Activated CD4-positive, CD25-positive, alpha-beta regulatory T cell treated with anti-CD3 and anti-CD28 coated beads, Interleukin-2, amount 50 U/mL, for 24 hours (primary cell): ENCODE measurements around the gene PATJ.

Source experiments
- ATAC-seq, 2 donors: fragments of 150-1000 bp; cut with Tn5 transposase; one replicate each; pipeline ENCODE4 v1.10.0; 2021; ENCODE audit warnings: mild to moderate bottlenecking in 1 of 2, moderate library complexity in 1 of 2

The PATJ gene

GRCh38 chr1:62054188-62054587 lies 311.9 kb downstream of the PATJ start:
- ATAC-seq, result no peak

- no peak for ATAC-seq
Measured at GRCh38 chr1:62057230-62057629, 314.9 kb downstream of the PATJ start.

GRCh38 chr1:62057641-62058290 lies 315.5 kb downstream of the PATJ start:
- no peak for ATAC-seq

- no peak for ATAC-seq
Measured at GRCh38 chr1:62058956-62059355, 316.7 kb downstream of the PATJ start.

GRCh38 chr1:62062087-62062486 lies 319.8 kb downstream of the PATJ start:
- ATAC-seq, result no peak

GRCh38 chr1:62064829-62065407 lies 322.6 kb downstream of the PATJ start:
- ATAC-seq, result no peak

- ATAC-seq, result no peak
Measured at GRCh38 chr1:62066713-62067112, 324.4 kb downstream of the PATJ start.

- no peak for ATAC-seq
Measured at GRCh38 chr1:62068416-62068843, 326.1 kb downstream of the PATJ start.

GRCh38 chr1:62068978-62069377 lies 326.7 kb downstream of the PATJ start:
- no peak for ATAC-seq

GRCh38 chr1:62070384-62071011 lies 328.2 kb downstream of the PATJ start:
- no peak for ATAC-seq

GRCh38 chr1:62071695-62072094 lies 329.4 kb downstream of the PATJ start:
- ATAC-seq, result no peak

- no peak for ATAC-seq
Measured at GRCh38 chr1:62076286-62076685, 334.0 kb downstream of the PATJ start.

GRCh38 chr1:62077821-62078220 lies 335.5 kb downstream of the PATJ start:
- ATAC-seq, result no peak

GRCh38 chr1:62082456-62083363 lies 340.4 kb downstream of the PATJ start:
- ATAC-seq, result no peak

- no peak for ATAC-seq
Measured at GRCh38 chr1:62084310-62084890, 342.1 kb downstream of the PATJ start.

- ATAC-seq, result no peak
Measured at GRCh38 chr1:62088439-62088838, 346.2 kb downstream of the PATJ start.

GRCh38 chr1:62089570-62089969 lies 347.3 kb downstream of the PATJ start:
- ATAC-seq, result no peak

GRCh38 chr1:62090016-62090415 lies 347.7 kb downstream of the PATJ start:
- ATAC-seq, result no peak

GRCh38 chr1:62092110-62092509 lies 349.8 kb downstream of the PATJ start:
- ATAC-seq, result no peak

GRCh38 chr1:62093261-62093660 lies 351.0 kb downstream of the PATJ start:
- ATAC-seq, result no peak

- ATAC-seq, result no peak
Measured at GRCh38 chr1:62097464-62097863, 355.2 kb downstream of the PATJ start.

- ATAC-seq, result no peak
Measured at GRCh38 chr1:62100442-62100841, 358.2 kb downstream of the PATJ start.

- no peak for ATAC-seq
Measured at GRCh38 chr1:62103846-62104245, 361.6 kb downstream of the PATJ start.
